CD4-positive, alpha-beta T cell treated with Interferon gamma for 1 hour (primary cell): ENCODE results near the gene CENPH.
"Not testable (repeated sequence)": the region's sequence is repeated elsewhere in the genome, so short reads cannot be mapped to it uniquely, and the experiment has no call there.

ENCODE experiments used
- DNase-seq: peaks from one replicate; pipeline ENCODE4 v3.0.0-alpha.2; 2020

CENPH gene

GRCh38 chr5:69255940-69256339 lies 66.6 kb downstream of the CENPH start:
- DNase-seq = not testable (repeated sequence)

DNA sequence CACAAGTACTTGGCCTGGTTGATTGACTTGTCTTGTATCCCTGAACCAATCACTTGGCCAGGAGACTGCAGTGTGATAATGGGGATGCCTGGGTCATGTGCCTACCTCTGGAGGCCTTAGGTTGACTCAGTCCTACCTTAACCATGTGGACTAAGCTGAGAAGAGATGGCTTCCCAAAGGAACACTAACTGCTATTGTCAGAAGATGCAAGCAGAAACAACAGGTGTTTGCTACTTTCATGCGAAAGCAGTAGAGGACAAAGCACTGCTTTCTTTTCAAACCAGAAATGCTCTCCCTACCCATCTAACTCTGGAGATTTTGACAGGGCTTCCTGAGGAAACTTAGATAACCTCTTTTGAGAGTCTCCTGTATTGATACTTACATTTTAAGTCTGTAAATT lies 68.2 kb downstream of the CENPH start:
- no peak for DNase-seq
